Subcutaneous abdominal adipose tissue (tissue), 5 donors: ENCODE measurements around the gene CROCC2.

ENCODE experiments used
- H3K27ac ChIP-seq: one replicate; pipeline ENCODE4 v1.7.0; 2013; ENCODE audit warnings: low read depth, mild to moderate bottlenecking, inconsistent platforms, low read length, moderate library complexity
- H3K27me3 ChIP-seq, 5 donors: one replicate each; pipeline ENCODE4 v1.7.0; 2013; ENCODE audit warnings: low read length in 5 of 5, inconsistent platforms in 1 of 5; ENCODE audit not compliant: control insufficient read depth in 5 of 5, insufficient read depth in 4 of 5
- H3K36me3 ChIP-seq, 5 donors: one replicate each; pipeline ENCODE4 v1.7.0; 2013; ENCODE audit warnings: low read length in 5 of 5; ENCODE audit not compliant: control insufficient read depth in 5 of 5, insufficient read depth in 5 of 5
- H3K4me1 ChIP-seq, 5 donors: one replicate each; pipeline ENCODE4 v1.7.0; 2013; ENCODE audit warnings: low read length in 5 of 5, mild to moderate bottlenecking in 3 of 5, moderate library complexity in 1 of 5; ENCODE audit not compliant: control insufficient read depth in 5 of 5, insufficient read depth in 5 of 5
- H3K4me3 ChIP-seq, 5 donors: one replicate each; pipeline ENCODE4 v1.7.0; 2013; ENCODE audit warnings: low read length in 5 of 5, low read depth in 1 of 5
- H3K9ac ChIP-seq, 5 donors: one replicate each; pipeline ENCODE4 v1.7.0; 2013; ENCODE audit warnings: low read length in 5 of 5, mild to moderate bottlenecking in 4 of 5, moderate library complexity in 3 of 5
- H3K9me3 ChIP-seq, 5 donors: one replicate each; pipeline ENCODE4 v1.7.0; 2013; ENCODE audit warnings: low read length in 5 of 5; ENCODE audit not compliant: control insufficient read depth in 5 of 5
- donor health status: healthy.
- donor health status: healthy.
- donor health status: healthy.
- donor health status: healthy.
- donor health status: healthy.

CROCC2 gene

GRCh38 chr2:240898731-240899467 is 7.2 kb upstream of the CROCC2 start:
- Histone ChIP-seq H3K9me3 (peaks cover 0 to 4% (median 2%) of the 10 kb centered on the region in 5 donors), H3K27me3 (no peaks in the 10 kb centered on the region), H3K36me3 (no peaks in the 10 kb centered on the region), H3K4me3 (peak overlapping the region in 1 of 5 donors; percentile 19), H3K27ac (peak overlapping the region; percentile 37), H3K9ac (peak overlapping the region in 2 of 5 donors; percentile 1 to 2), H3K4me1 (peaks cover 3 to 33% (median 24%) of the 10 kb centered on the region in 5 donors)

GRCh38 chr2:240899468-240899865 is 6.7 kb upstream of the CROCC2 start:
- Histone ChIP-seq H3K36me3 (no peaks in the 10 kb centered on the region), H3K4me1 (peaks cover 3 to 35% (median 24%) of the 10 kb centered on the region in 5 donors), H3K9ac (no peak overlapping the region), H3K27me3 (no peaks in the 10 kb centered on the region), H3K9me3 (peaks cover 0 to 4% (median 2%) of the 10 kb centered on the region in 5 donors), H3K27ac (no peak overlapping the region), H3K4me3 (no peak overlapping the region)

- Histone ChIP-seq H3K36me3 (no peaks in the 10 kb centered on the region), H3K27me3 (peaks cover 0 to 4% (median 0%) of the 10 kb centered on the region in 5 donors), H3K4me1 (peaks cover 3 to 40% (median 24%) of the 10 kb centered on the region in 5 donors), H3K9me3 (peaks cover 0 to 4% (median 2%) of the 10 kb centered on the region in 5 donors), H3K9ac (no peak overlapping the region), H3K27ac (no peak overlapping the region), H3K4me3 (no peak overlapping the region)
Observed at GRCh38 chr2:240900141-240900860, 5.8 kb upstream of the CROCC2 start.

GRCh38 chr2:240901986-240902614 is 4.0 kb upstream of the CROCC2 start:
- H3K27me3 ChIP-seq = peaks cover 6 to 18% (median 9%) of the 10 kb centered on the region in 5 donors
- H3K4me3 ChIP-seq = no peak overlapping the region
- peaks cover 0 to 4% (median 2%) of the 10 kb centered on the region in 5 donors for H3K9me3 ChIP-seq
- peaks cover 3 to 37% (median 21%) of the 10 kb centered on the region in 5 donors for H3K4me1 ChIP-seq
- no peak overlapping the region for H3K9ac ChIP-seq
- H3K27ac ChIP-seq = no peak overlapping the region
- H3K36me3 ChIP-seq = no peaks in the 10 kb centered on the region

DNA sequence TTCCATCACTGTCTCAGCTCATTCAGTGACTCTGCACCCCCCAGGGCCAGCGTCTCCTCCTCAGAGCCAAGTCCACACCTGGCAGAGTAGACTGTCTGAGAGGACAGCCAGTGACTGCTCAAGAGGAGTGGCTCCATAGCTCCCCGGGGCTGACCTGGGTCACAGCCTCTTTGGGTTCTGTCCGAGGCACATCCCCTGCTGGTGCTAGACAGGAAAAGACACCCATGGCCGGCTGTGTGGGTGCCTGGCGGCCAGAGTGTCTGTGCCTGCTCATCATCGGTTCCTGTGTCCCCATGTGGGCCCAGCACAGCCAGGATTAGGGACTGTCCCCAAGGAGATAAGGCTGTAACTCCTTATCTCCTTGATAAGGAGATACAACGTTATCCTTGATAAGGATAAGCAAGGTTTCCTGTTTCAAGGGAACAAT is 3.5 kb upstream of the CROCC2 start:
- Histone ChIP-seq H3K36me3 (no peaks in the 10 kb centered on the region), H3K9ac (no peak overlapping the region), H3K27ac (no peak overlapping the region), H3K27me3 (peaks cover 6 to 23% (median 14%) of the 10 kb centered on the region in 5 donors), H3K4me1 (peaks cover 3 to 32% (median 16%) of the 10 kb centered on the region in 5 donors), H3K4me3 (no peak overlapping the region), H3K9me3 (peaks cover 0 to 4% (median 2%) of the 10 kb centered on the region in 5 donors)

- Histone ChIP-seq H3K4me1 (peaks cover 3 to 24% (median 10%) of the 10 kb centered on the region in 5 donors), H3K4me3 (no peak overlapping the region), H3K9me3 (peaks cover 0 to 4% (median 2%) of the 10 kb centered on the region in 5 donors), H3K36me3 (no peaks in the 10 kb centered on the region), H3K27me3 (peaks cover 6 to 23% (median 14%) of the 10 kb centered on the region in 5 donors), H3K9ac (peak overlapping the region in 1 of 5 donors; percentile 25), H3K27ac (no peak overlapping the region)
Observed at GRCh38 chr2:240903191-240904060, 2.7 kb upstream of the CROCC2 start.

DNA sequence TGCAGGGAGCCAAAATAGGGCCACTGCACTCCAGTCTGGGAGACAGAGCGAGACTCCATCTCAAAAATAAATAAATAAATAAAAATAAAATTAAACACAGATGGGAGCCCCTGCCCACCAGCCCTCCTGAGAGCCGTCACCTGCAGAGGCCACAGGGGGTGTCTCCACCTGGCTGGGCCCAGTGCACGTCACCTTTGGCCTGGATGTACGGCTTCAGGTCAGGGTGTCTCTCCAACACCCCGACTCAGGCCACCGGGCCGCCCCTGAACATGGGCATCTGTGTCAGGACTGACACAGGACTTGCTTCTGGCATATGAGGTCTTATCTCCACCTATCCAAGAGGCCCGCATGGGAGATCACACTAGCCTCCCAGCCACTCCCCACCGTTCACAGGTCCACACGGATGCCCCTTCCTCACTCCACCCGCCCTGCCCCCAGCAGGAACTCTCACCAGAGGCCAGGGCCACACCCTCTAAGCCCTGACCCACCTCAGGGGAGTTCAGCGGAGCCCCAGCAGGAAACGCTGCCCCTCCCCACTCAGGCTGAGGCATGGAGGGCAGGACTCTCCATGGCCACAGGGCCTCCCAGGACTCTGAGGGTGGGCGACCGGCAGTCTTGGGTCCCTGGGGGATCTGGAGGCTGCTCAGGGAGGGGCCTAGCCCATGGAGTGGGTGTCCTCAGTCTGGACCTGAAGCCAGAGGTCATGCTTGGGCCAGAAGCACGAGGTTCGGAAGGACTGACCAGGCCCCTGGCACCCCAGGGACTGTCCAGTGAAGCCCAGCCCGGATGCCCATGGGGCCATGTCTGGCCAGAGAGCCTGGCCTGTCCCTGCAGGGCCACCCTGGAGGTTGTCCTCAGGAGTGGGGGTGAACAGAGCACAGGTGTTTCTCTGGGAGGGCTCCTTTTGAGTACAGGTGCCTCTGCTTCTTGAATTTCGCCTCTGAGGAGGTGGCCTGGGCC is 1.6 kb upstream of the CROCC2 start:
- Histone ChIP-seq H3K27me3 (peaks cover 9 to 23% (median 14%) of the 10 kb centered on the region in 5 donors), H3K36me3 (no peaks in the 10 kb centered on the region), H3K9ac (no peak overlapping the region), H3K4me1 (peaks cover 0 to 14% (median 0%) of the 10 kb centered on the region in 5 donors), H3K4me3 (no peak overlapping the region), H3K9me3 (peaks cover 0 to 4% (median 2%) of the 10 kb centered on the region in 5 donors), H3K27ac (no peak overlapping the region)

DNA sequence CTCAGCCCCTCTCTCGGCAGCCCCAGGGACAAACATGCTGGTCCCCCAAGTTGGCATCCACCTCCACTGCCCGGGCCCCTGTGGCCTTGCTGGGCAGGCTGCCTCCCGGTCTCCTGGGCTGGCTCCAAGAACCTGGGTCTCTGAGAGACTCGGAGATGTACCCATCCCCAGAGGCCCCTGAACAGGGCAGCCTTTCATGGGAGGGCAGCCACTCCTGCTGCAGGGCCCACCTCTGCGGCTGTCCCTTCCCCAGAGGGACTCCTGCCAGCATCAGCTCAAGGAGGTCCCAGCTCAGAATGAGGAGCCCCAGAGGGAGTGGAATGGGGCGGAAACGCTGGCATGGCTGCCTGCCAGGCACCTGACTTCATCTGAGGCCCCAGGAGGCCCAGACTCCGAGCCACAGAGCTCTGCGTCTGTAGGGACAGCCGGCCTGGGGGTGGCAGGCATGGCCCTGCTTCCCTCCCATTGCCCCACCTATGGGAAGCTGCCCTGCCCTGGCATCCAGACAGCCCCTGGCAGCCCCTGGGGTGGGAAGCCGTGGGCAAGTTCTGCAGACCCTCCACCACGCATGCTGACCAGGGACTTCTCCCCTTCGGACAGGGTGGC is 857 bp upstream of the CROCC2 start:
- no peak overlapping the region for H3K4me3 ChIP-seq
- H3K9ac ChIP-seq = no peak overlapping the region
- H3K4me1 ChIP-seq = peaks cover 0 to 10% (median 0%) of the 10 kb centered on the region in 5 donors
- peaks cover 11 to 23% (median 16%) of the 10 kb centered on the region in 5 donors for H3K27me3 ChIP-seq
- H3K36me3 ChIP-seq = no peaks in the 10 kb centered on the region
- H3K9me3 ChIP-seq = peaks cover 0 to 4% (median 2%) of the 10 kb centered on the region in 5 donors
- no peak overlapping the region for H3K27ac ChIP-seq
